Suprapubic skin (tissue), 4 donors: ENCODE results near the gene ESD.

ENCODE experiments used
- CTCF ChIP-seq, 2 donors: fragments of 200-600 bp in 1 of 2; fragments of 450-650 bp in 1 of 2; sonication (generic) in 1 of 2; IDR thresholded peaks; one replicate each; pipeline ENCODE4 v1.5.1; 2016 to 2019; ENCODE audit warnings: antibody characterized with exemption in 2 of 2, mild to moderate bottlenecking in 1 of 2, moderate library complexity in 1 of 2
- EP300 ChIP-seq: sonication (generic); formaldehyde crosslinking; IDR thresholded peaks from one replicate; pipeline ENCODE4 v1.6.1; 2017; ENCODE audit warnings: antibody characterized with exemption
- POLR2A ChIP-seq, 2 donors: fragments of 450-650 bp; IDR thresholded peaks; one replicate each; pipeline ENCODE4 v1.6.1; 2017; ENCODE audit warnings: antibody characterized with exemption in 2 of 2, mild to moderate bottlenecking in 2 of 2, moderate library complexity in 2 of 2
- POLR2AphosphoS5 ChIP-seq, 3 donors: sonication (generic); formaldehyde crosslinking; IDR thresholded peaks; one replicate each; pipeline ENCODE4 v1.6.1; 2017; ENCODE audit warnings: antibody characterized with exemption in 3 of 3

- TF ChIP-seq POLR2AphosphoS5 (IDR thresholded peaks at IDR 0.05) (no peak), CTCF (IDR thresholded peaks at IDR 0.05) (no peak), POLR2A (IDR thresholded peaks at IDR 0.05) (no peak), EP300 (no peak)
Measured at GRCh38 chr13:46745062-46745461, 51.9 kb downstream of the ESD start.
